GM19193 (cell line): Measurements from ENCODE around the gene TFEC.

Experiments
- POLR2A ChIP-seq: IDR thresholded peaks from 4 replicates; pipeline ENCODE4 v1.6.1; 2011; ENCODE audit not compliant: insufficient read depth, insufficient read length; ENCODE audit errors: extremely low read depth

TFEC gene, protein sequence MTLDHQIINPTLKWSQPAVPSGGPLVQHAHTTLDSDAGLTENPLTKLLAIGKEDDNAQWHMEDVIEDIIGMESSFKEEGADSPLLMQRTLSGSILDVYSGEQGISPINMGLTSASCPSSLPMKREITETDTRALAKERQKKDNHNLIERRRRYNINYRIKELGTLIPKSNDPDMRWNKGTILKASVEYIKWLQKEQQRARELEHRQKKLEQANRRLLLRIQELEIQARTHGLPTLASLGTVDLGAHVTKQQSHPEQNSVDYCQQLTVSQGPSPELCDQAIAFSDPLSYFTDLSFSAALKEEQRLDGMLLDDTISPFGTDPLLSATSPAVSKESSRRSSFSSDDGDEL

DNA sequence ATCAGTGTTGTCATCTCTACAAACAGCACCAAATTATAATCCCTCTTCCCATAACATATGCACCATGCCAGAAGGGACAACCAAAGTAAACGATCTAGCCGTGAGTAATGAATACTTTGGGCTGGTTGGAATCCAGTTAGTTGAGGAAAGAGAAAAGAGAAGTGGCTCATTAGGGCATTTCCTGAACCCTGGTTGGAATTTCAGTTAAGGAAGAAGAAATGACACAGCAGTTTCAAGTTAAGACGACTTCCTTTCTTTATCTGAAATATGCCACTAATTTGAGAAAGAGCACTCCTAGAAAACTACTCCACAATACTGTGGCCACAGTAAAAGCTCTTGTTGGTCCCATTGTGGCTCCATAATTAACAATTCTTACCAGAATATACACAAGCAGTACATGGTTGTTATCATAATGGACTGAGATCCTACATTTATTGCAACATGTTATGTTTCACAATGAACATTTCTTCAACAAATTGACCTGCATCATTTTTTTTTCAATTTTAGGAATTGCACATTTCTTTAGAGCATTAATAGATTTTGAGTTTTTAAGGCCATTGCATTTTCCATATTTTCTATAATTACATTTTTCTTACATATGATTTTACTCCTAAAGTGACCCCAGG is at the start of gene TFEC:
TFEC (minus strand) TSS at position 113 of the 626 bp plus-strand sequence. CDS start 46,322 bp downstream, outside the sequence.
- no peak for TF ChIP-seq POLR2A

DNA sequence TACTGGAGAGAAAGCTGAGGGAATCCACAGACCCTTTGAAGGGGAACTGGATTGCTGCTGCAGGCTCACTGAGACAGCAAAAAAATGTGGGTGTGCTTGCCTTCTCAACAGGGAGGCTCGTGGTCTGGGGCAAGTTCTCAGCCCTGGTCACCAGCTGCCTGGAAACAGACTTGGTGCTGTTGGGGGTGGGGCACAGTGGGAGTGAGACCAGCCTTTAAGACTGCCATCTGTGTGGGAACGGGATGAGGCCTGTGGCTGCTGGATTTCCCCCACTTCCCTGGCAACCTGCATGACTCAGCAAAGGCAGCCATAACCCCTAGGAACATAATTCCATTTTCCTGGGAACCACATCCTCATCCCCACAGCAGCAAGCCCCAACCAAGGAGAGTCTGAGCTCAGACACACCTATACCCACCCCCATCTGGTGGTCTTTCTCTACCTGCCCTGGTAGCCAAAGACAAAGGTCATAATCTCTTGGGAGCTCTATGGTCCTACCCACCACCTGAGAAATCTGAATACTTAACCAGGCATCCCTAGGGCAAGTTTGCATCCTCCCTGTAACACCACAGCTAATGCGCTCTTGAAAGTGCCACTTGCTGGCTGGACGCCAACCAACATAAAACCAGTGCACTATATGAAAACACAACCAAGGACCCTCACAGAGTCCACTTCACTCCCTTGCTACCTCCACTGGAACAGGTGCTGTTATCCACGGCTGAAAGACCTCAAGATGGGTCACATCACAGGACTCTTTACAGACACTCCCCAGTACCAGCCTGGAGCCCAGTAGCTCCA is 45.0 kb upstream of the TFEC start:
- TF ChIP-seq POLR2A: no peak

DNA sequence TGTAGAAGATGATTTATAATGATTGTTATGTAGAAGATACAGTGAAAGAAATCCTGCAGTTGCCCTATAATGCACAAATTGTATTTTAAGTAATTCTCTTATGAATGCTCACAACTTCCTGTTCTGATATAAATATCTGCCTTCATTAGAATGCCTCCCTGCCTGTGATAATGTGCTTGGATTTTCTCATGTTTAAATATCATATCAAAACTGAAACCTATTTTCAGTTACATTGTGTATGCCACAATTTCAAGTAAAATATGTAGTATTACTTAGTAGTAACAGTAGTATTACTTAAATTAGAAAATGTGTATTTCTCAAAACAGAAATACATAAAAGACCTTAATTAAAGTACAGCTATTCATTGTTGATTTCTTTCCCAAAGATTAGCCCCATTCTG is 41.1 kb upstream of the TFEC start:
- TF ChIP-seq POLR2A: no peak

DNA sequence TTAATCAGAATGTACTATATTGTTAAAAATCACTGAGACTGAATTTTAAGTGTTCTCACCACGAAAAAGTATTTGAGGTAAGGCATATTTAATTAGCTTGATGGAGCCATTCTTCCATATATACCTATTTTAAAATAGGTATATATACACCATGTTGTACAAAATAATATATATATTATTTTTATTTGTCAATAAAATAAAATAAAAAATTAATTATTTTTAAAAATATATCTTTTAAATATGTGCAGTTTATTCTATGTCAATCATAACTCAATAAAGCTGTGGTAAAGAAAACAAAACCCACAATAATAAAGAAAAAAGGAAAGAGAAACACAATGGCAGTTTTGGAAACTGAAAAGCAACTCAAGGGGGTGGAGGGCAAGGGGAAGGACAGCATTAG is 33.6 kb upstream of the TFEC start:
- no peak for TF ChIP-seq POLR2A

DNA sequence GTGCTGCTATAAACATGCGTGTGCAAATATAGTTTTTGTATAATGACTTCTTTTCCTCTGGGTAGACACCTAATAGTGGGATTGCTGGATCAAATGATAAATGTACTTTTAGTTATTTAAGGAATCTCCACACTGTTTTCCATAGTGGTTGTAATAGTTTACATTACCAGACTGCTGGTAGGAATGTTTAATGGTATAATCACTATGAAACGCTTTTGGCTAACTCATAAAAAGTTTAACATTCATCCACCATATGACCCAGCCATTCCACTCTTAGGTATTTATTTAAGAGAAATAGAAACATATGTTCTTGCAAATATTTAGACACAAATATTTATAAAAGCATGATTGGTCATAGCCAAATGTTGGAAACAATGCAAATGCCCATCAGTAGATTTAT is 32.1 kb upstream of the TFEC start:
- no peak for TF ChIP-seq POLR2A

DNA sequence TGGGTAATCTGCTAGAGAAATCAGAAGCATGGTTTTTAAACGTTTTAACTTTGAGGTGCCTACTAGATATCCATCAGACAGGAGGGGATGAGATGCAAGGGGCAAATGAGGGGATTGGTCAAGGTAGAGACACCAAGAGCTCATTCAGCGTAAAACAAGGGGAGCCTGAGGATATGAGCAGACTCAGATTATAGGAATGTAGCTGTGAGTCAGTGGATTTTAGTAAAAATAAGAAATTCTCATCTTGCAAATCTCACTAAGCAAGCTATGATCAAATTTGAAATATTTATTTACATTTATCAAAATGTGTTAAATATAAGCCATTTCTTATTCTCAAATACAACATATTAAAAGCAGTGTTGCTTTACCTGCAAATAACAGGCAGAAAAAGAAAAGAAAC is 21.4 kb upstream of the TFEC start:
- TF ChIP-seq POLR2A: no peak

DNA sequence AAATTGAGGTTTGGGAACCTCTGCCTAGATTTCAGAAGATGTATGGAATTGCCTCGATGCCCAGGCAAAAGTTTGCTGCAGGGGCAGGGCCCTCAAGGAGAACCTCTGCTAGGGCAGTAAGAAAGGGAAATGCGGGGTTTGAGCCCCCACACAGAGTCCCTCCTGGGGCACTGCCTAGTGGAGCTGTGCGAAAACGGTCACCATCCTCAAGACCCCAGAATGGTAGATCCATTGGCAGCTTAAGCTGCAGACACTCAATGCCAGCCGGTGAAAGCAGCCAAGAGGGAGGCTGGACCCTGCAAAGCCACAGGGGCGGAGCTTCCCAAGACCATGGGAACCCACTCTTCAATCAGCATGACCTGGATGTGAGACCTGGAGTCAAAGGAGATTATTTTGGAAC is 15.0 kb upstream of the TFEC start:
- TF ChIP-seq POLR2A: no peak

DNA sequence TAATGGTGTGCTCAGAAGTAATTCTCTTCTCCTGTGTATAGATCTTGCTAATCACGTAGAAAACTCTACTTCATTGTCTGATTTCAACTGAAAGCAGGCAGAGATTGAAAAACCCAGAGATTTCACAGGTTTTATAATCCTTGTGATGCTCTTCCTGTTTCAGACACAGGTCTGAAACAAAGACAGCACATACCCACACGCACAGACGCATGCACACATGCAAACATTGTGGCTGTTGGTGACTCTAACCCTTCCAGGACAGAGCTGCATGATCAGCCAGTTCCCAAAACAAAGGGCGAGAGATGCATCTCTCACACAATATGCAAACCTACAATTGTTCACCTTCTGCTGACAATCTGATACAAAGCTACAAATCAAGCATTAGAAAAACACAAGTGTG is 11.1 kb upstream of the TFEC start:
- no peak for TF ChIP-seq POLR2A

DNA sequence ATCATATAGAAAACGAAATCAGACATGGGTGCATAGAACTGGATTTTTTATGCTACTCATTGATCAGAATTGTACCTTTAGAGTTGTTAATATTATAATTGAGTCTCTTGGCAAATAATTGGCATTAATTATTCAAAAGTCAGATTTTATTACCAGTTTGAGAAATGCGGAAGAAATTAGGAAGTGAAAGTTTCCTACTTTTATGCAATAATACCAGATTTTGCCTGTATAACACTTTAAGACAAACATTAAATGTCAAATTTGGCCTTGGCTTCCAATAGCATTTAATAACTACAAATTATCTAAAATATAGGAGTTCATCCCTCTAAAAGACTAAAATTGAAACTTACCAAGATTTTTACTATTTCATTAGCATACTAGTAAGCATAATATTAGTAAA is 6.8 kb upstream of the TFEC start:
- no peak for TF ChIP-seq POLR2A

DNA sequence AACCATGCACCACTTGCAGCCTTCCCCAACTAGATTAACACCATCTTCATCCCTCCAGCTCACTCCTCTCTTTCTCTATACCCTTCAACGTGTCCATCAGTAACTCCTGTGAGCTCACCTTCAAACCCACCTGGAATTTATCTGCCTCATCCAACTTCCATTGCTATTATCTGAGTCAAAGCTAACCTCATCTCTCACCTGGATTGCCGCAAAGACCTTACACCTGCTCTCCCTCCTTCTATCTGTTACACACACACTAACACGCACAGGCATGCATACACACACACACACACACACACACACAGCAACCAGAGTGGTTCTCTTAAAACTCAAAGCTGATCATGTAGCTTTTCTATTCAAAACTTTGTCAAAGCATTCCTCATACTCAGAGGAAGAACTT is 3.8 kb upstream of the TFEC start:
- TF ChIP-seq POLR2A: no peak

DNA sequence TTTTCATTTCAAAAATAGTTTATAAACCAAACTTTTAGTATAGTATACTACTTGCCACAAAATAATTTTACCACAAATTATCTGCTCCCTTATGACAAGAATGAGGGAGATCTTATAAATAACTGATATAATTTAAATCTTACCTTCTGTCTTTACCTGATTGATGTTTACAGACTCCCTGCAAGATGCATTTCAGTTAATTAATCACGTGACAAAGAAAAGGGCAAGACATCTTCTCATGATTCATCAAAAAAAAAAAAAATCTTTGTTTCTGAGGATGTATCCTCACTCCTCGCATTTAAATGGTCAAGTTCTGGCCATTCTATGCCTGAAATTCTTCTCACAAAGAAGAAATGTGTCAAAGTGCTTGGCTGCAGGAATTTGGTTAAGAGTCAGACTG is 2.3 kb upstream of the TFEC start:
- no peak for TF ChIP-seq POLR2A

DNA sequence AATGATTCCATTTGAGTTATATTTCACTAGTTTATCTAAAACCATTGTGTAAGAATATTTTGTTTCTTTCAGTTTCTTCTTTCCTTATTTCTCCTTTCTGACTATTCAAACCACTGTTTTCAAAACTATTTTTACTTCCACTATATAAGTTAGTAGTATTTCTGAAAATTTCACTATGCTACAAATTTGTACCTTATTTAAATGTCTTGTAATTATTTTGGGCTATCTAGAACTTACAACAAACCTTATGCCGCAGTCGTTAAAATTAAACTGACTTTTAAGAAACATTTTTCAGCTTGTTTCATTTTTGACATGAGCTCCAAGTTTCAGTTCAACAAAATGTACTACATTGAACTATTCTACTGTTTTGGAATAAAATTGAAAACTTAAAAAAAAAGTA is 1.8 kb downstream of the TFEC start:
- no peak for TF ChIP-seq POLR2A

DNA sequence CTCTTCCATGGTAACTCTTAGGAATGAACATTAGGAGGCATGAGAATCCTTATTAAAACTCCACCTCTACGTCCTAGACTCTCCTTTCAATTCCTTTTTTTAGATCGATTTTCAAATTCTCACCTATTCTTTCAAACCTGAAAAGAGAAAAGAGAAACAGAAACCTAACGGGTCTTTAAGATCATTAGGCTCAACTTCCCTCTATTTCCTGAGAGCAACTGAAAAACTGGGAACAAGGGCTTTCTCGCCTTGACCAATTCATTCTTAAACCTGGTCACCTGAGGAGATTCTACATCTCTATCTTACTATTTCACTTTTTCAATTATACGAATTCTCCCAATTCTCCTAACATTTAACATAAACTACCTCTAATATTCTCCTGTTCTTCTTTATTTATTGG is 2.8 kb downstream of the TFEC start:
- TF ChIP-seq POLR2A: no peak

DNA sequence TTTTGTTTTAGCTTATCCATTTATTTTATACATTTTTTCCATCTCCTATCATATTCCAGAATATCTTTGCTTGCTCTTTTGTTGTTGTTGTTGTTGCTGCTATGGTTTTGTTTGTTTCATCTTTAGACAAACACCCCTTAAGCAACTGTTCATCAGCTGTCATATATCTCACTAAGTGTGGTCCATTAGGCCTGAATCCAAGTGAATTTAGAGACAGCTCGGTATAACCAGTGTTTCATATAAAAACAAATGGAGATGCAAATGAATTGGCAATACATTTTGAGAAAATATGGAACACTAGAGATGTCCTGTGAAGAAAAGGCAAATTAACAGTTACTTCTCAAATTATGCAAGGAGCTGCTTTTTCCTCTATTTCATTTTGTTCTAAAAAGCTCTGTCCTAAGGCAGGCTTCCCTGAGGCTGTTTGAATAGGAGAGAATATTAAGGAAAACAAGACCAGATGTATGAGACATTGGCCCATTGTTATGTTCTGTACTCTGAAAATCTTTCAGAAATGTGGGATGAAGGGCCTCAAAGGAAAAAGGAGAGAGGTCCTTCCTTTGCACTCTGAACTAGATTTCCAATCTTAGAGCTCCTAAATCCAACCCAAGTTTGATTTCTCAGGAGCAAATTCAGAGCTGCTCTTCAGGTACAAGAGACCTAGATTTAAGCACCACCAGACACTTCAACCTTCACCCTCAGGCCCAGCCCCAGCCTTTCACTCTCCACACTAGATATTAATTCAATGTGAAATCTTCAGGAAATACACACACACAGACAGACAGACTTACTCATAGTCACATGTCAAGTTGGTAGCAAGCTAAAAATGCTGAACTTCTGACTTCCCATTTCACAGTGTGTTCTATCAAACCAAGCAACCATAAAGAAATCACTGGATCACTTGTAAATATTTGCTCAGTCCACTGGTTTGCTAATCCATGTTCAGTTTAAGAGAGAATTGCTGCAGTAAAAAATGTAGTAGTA is 5.4 kb downstream of the TFEC start:
- no peak for TF ChIP-seq POLR2A

DNA sequence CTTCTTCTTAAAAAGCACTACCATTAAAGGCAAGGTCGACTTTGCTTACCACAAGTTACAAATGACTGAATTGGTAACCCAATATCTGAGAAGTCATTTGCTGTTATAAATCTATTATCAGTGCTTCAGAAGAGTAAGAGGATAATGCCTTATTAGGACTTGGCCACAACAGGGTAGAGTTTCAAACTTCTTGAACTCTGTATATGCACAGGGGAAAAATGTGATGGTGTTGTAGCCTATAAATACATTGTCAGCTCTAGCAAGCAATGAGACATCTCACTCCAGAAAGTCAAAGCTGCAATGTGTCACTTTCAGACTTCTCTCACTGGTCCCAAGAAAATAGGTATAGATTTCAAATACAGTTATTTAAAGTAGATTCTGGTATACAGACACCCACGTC is 9.3 kb downstream of the TFEC start:
- no peak for TF ChIP-seq POLR2A

DNA sequence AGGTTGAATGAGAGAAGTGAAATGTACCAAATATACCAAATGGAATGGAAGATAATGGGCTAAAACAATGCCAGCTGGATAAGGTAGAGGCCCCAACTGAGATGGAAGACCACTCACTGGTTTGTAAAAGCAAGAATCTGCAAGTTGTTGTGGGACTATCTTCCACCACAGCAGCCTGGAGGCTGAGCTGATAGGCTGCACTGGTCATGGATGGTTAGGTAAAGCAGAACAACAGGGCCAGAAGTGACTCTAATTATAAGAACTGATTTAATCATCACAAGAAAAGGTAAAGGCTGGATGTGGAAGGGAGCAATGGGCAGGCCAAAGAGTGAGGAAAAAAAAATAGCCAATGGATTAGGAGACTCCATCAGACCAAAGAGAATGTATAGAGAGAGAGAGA is 11.8 kb downstream of the TFEC start:
- TF ChIP-seq POLR2A: no peak

DNA sequence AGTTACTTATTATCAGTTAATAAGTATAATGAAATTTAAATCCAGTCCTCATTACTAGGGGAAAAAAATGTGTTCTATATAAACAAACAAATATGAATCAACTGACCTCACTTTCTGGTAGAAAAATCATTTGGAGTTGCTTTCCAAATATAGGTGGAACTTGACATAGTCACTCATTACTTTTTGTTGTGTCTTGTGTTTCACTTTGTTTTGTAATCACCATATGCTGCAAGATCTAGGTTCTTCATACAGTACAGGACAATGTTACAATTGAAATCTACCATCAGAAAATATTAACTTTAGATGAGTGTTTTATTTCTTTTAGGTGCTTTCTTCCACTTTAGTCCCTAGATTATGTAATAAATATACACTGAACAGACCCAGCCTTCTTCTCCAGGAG is 16.9 kb downstream of the TFEC start:
- no peak for TF ChIP-seq POLR2A
